22Rv1 (cell line): ENCODE results near the gene TSSK6.

Experiments used
- CTCF ChIP-seq: fragments of 450-650 bp; IDR thresholded peaks from 2 replicates; pipeline ENCODE4 v1.5.1; 2017; ENCODE audit warnings: mild to moderate bottlenecking
- ZFX ChIP-seq: fragments of 450-650 bp; IDR thresholded peaks from 2 replicates; pipeline ENCODE4 v1.6.1; 2017; ENCODE audit warnings: antibody characterized with exemption, borderline replicate concordance

DNA sequence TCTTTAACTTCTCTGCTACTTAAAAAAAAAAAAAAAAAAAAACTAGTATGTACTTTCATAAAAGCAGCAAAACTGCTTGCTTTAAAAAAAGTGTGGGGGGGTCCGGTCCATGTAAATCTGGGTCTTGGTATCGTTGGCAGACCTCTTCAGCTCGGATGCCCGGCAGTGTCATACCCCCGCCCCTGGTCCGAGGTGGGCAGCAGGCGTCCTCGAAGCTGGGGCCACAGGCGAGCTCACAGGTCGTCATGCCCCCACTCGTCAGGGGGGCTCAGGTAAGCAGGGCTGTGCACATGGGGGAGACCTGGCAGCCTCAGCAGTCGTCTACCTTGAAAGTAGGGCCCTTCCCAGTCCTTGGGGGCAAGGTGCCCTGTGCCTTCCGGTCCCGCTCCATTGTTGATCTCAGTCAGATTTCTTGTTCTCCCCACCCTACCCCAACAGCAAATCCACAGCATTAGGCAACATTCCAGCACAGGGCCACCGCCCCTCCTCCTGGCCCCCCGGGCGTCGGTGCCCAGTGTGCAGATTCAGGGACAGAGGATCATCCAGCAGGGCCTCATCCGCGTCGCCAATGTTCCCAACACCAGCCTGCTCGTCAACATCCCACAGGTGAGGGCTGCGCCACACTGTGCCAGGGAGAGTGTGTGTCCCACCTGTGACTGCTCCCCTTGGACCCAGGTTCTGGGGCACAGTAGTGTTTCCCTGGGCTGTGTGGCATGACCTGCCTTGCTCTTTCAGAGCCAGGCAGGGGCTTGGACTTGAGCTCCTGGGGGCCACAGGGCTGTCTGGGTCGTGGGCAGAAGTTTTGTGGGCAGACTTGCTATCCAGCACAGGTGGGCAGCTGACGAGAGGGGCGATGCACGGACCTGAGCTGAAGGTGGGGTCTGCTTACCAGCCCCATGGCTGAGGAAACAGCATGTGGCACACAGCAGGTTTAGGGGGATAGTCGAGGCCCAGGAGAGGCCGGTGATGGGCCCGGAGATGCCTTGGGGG, 19.4 kb downstream of the TSSK6 start:
- TF ChIP-seq CTCF, result no peak
- no peak for TF ChIP-seq ZFX
